Type B pancreatic cell (in vitro differentiated cells): ENCODE results near the gene SDK1. TPM values are rescaled to one million over a fixed set of nuclear protein-coding genes. Genes with fewer than 3 reads are reported as not detected.

Experiments used
- DNase-seq: peaks from one replicate; pipeline ENCODE4 v3.0.0; 2021; ENCODE audit warnings: mixed read lengths; ENCODE audit not compliant: unreplicated experiment; ENCODE audit errors: extremely low spot score
- H3K27ac Mint-ChIP-seq: 2 replicates; pipeline ENCODE4 v1.8.0; 2021; ENCODE audit warnings: mild to moderate bottlenecking, mixed read lengths
- H3K27me3 Mint-ChIP-seq: 2 replicates; pipeline ENCODE4 v1.8.0; 2021; ENCODE audit warnings: mixed read lengths
- H3K36me3 Mint-ChIP-seq: 2 replicates; pipeline ENCODE4 v1.8.0; 2021; ENCODE audit warnings: mixed read lengths
- H3K4me1 Mint-ChIP-seq: one replicate; pipeline ENCODE4 v1.8.0; 2021; ENCODE audit warnings: mixed read lengths; ENCODE audit not compliant: unreplicated experiment
- H3K4me3 Mint-ChIP-seq: 2 replicates; pipeline ENCODE4 v1.8.0; 2021; ENCODE audit warnings: mild to moderate bottlenecking, mixed read lengths
- H3K9me3 Mint-ChIP-seq: 2 replicates; pipeline ENCODE4 v1.8.0; 2021; ENCODE audit warnings: mixed read lengths
- total RNA-seq: library from RNA; stranded (reverse); gene quantifications from 2 replicates; pipeline ENCODE4 v1.2.1, GENCODE V29; 2021; ENCODE audit warnings: low replicate concordance
- TF ChIP-seq, protein P1 (sequence below): fragments of 200-600 bp; sonication (generic); conservative IDR thresholded peaks from 2 replicates; pipeline ENCODE4 v1.5.0; 2021; ENCODE audit warnings: antibody characterized with exemption, mild to moderate bottlenecking

SDK1 gene
- total RNA-seq, 1 donor from 2014 or later = 26.1 TPM

DNA sequence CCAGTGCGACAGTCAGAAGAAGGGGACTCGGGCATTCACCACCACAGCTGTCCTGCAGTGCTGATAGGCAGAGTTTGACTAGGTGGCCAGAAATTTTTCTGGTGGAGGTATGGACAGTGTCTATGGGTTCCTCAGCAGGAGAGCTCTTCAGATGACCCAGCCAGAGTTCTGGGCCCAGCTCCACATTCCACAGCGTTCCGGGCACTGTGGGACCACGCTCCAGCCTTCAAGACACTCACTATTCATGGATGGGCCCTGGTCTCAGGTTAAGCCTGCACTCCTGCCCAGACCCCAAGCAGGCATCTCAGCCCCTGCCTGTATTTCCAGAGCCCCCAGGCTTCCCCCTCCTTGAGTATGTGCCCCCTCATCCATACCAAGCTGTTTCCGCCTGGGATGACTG, 884.1 kb downstream of the SDK1 start:
- H3K27me3 Mint-ChIP-seq = no peaks in the 10 kb centered on the region

DNA sequence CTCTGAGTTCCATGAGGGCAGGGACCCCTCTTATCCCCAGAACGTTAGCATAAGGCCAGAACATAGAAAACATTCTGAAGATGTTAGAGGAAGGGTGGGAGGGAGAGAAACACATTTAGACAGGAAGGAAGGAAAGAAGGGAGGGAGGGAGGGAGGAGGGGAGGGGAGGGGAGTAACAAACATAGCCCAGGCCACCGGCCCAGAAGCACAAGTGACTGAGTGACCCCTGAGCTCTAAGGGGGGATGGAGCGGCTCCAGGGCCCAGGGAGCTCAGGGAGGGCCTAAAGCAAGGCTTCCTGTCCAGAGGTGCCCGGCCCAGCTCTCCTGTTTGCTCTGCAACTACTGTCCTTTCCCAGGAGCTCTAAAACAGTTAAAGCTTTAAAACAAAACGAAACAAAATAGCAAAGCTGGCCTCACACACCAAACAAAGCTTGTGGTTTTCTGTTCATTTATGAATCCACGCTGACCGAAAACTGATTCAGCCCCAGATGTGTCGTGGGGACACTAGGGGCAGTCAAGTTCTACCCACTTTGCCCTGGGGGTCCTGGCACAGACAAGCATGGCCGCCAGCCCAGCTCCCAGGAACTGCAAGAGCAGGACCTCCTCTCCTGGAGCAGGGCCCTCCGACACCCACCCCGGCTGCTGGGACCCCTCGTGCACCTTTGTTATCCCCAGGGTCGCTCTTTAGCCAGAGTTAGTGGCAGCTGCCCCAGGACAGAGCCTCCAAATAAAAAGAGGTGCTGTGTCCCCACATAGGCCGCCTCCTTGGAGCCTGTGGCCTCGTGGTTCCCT, 884.9 kb downstream of the SDK1 start:
- DNase-seq = no peak
- Mint-ChIP-seq H3K27me3 (no peaks in the 10 kb centered on the region), H3K9me3 (peaks cover 6% of the 10 kb centered on the region), H3K4me1 (peaks cover 24% of the 10 kb centered on the region), H3K4me3 (no peak overlapping the region), H3K27ac (no peak overlapping the region), H3K36me3 (peaks cover 5% of the 10 kb centered on the region)
- TF ChIP-seq, protein P1, sequence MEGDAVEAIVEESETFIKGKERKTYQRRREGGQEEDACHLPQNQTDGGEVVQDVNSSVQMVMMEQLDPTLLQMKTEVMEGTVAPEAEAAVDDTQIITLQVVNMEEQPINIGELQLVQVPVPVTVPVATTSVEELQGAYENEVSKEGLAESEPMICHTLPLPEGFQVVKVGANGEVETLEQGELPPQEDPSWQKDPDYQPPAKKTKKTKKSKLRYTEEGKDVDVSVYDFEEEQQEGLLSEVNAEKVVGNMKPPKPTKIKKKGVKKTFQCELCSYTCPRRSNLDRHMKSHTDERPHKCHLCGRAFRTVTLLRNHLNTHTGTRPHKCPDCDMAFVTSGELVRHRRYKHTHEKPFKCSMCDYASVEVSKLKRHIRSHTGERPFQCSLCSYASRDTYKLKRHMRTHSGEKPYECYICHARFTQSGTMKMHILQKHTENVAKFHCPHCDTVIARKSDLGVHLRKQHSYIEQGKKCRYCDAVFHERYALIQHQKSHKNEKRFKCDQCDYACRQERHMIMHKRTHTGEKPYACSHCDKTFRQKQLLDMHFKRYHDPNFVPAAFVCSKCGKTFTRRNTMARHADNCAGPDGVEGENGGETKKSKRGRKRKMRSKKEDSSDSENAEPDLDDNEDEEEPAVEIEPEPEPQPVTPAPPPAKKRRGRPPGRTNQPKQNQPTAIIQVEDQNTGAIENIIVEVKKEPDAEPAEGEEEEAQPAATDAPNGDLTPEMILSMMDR = no peak

More for the DNA sequence above, 884.1 kb downstream of the SDK1 start:
- Mint-ChIP-seq H3K4me1 (peaks cover 24% of the 10 kb centered on the region), H3K9me3 (peaks cover 6% of the 10 kb centered on the region), H3K36me3 (peaks cover 5% of the 10 kb centered on the region), H3K27ac (no peak overlapping the region), H3K4me3 (no peak overlapping the region)
- TF ChIP-seq, protein P1 = no peak
- no peak for DNase-seq

DNA sequence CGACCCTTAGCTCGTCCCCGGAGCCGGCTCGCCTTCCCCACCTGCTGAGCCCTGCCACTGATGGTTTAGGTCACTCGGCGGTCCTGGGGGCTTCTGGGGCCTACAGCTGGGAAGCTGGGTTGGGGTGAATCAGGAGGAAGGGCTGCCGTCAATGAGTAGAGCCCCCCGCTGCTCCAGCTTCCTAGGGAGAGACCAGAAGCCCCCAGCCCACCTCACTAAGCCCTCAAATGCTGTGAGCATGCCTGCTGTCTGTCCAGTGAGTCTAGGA, 885.4 kb downstream of the SDK1 start:
- DNase-seq = no peak
- TF ChIP-seq, protein P1 = no peak
- Mint-ChIP-seq H3K4me3 (no peak overlapping the region), H3K4me1 (peaks cover 24% of the 10 kb centered on the region), H3K36me3 (peaks cover 5% of the 10 kb centered on the region), H3K27ac (no peak overlapping the region), H3K9me3 (peaks cover 6% of the 10 kb centered on the region), H3K27me3 (no peaks in the 10 kb centered on the region)

DNA sequence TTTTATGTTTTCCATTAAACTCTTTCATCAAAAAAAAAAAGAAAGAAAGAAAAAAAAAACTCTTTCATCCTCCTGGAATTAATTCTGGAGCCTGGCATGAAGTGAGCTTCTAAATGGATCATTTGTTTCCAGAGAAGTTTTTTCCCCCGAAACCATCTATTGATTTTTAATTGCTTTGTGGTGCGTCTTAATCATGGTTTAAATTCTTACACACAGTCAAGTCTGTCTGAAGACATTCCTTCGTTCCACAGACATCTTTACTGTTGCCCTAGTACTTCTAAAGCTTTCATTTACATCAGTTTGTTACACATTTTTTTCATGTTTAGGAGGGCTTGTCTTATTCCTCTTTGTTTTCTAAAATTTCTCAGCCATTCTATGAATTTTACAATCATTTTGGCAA, 887.6 kb downstream of the SDK1 start:
- Mint-ChIP-seq H3K27me3 (no peaks in the 10 kb centered on the region), H3K27ac (no peak overlapping the region), H3K36me3 (peaks cover 5% of the 10 kb centered on the region), H3K9me3 (peaks cover 6% of the 10 kb centered on the region), H3K4me3 (no peak overlapping the region), H3K4me1 (peaks cover 24% of the 10 kb centered on the region)
- TF ChIP-seq, protein P1 = no peak
- no peak for DNase-seq

DNA sequence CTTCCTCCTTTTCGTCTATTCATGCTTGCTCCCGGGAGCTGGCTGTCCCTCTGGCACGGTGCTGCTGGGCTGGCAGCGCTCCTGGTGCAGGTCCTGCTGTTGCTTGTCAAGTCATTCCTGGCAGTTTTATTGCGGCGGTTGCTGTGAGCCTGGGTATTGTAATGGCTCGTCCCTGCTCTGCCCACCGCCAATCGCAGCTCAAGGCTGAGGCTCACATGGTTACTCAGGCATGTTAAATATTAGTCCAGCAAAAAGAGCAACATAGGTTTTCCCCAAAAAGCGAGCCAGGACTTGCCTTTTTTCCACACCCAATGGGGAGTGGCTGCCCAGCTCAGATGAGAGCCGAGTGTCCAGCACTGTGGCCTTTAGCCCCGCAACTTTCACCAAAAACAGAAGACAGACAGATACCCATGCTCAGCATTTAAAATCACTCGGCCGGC, 888.1 kb downstream of the SDK1 start:
- no peak overlapping the region for H3K27ac Mint-ChIP-seq
- DNase-seq = no peak
- H3K4me1 Mint-ChIP-seq = peaks cover 24% of the 10 kb centered on the region
- H3K9me3 Mint-ChIP-seq = peaks cover 6% of the 10 kb centered on the region
- H3K27me3 Mint-ChIP-seq = no peaks in the 10 kb centered on the region
- H3K36me3 Mint-ChIP-seq = peaks cover 5% of the 10 kb centered on the region
- TF ChIP-seq, protein P1 = no peak
- H3K4me3 Mint-ChIP-seq = no peak overlapping the region
